Globus pallidus (tissue), 1 donor: ENCODE results near the gene MED27.

Experiments
- DNase-seq: peaks from one replicate; pipeline ENCODE4 v3.0.0-alpha.2; 2015; ENCODE audit warnings: low spot score

The MED27 gene

GRCh38 chr9:131836021-131836420 lies 243.6 kb downstream of the MED27 start:
- no peak for DNase-seq

GRCh38 chr9:131835151-131835910 lies 244.3 kb downstream of the MED27 start:
- no peak for DNase-seq

GRCh38 chr9:131834721-131835120 lies 244.9 kb downstream of the MED27 start:
- DNase-seq, result no peak

DNA sequence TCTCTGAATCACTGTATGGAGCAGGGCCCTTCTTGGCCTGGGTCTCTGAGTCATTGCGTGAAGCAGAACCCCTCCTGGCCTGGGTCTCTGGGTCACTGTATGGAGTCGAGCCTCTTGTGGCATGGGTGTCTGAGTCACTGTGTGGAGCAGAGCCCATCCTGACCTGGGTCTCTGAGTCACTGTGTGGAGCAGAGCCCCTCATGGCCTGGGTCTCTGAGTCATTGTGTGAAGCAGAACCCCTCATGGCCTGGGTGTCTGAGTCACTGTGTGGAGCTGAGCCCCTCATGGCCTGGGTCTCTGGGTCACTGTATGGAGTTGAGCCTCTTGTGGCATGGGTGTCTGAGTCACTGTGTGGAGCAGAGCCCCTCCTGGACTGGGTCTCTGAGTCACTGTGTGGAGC lies 245.8 kb downstream of the MED27 start:
- DNase-seq, result no peak

GRCh38 chr9:131833083-131833482 lies 246.6 kb downstream of the MED27 start:
- no peak for DNase-seq

- DNase-seq, result no peak
Observed at GRCh38 chr9:131831380-131832165, 248.1 kb downstream of the MED27 start.

DNA sequence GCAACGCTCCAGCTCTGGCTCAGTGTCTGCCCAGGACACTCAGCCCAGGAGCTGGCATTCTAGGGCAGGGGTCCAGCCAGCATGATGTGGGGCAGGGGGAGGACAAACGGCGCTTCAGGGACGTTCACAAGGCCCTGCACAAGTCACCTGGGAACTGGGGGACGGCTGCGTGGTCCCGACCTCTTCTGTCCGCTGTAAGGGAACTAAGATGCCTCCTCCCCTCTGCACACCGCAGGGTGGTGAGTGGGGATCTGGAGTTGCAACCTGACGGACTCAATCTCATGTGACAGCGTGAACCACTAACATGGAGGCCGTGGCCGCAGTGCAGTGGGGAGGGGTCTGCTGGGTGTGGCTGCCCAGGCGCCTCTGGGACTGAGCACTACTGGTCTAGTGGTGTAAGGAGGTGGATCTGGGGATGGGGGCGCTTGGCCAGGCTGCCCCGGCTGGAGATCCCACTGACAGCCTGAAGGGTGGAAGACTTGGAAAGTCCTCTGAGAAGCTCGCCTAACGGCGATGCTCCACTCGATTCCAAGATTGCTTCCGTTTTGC lies 251.8 kb downstream of the MED27 start:
- DNase-seq, result no peak

DNA sequence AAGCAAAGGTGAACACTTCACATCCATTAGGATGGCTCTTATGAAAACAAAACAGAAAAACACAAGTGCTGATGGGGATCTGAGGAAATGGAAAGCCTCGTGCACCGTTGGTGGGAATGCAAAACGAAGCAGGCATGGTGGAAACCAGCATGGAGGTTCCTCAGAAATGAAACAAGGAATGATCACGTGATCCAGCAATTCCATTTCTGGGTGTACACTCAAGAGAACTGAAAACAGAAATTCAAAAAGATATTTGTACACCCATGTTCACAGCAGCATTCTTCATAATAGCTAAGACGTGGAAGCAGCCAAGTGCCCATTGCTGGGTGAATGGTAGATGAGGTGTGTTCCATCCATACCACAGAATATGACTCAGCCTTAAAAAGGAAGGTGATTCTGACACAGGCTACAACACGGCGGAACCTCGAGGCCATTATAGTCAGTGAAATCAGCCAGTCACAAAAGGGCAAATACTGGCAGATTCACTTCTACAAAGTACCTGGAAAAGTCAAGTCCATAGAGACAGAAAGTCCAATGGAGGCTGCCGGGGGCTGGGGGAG lies 252.6 kb downstream of the MED27 start:
- DNase-seq, result no peak

GRCh38 chr9:131826053-131826452 lies 253.6 kb downstream of the MED27 start:
- DNase-seq, result no peak

DNA sequence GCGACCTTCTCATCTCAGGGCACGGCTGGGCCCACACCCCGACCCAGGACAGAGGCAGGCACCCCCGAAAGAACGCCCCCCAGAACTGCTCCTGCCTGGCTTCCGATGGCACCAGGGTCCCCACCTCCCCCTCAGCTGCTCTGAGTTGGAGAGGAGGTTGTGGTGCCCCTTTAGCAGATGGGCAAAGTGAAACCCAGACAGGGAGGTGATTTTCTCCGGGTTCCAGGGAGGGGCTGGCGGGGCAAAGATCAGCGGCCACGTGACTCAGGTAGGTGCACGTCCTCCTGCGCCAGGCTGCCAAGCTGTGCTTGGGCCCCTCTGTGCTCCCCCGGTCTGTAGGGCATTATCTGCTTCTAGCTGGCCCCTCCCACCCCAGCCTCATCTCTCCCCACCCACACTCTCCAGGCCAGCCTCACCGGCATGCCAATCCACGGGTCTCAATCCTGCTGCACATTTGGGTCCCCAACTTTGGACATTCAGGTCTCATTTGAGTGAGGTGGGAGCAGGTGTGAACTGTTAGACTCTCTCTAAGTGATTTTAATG lies 254.6 kb downstream of the MED27 start:
- DNase-seq, result no peak

DNA sequence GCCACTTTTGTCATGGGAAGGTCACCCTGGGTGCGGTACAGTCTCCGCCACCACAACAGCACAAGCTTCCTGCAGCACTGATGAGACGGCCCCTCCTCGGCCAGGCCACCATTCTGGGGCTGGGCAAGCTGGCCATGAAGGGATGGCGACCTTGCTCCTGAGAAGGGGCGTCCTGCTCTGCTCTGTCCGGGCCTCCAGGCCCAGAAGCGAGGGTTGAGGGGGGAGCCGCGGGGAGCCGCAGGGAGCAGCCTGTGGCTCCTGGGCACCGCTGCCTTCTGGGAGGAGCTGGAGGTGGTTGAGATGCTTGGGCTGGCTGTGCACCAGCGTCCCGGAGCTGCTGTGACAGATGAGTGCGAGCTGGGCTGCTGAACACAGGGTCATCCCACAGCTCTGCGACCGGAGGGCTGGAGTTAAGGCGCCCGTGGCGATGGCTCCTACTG lies 255.5 kb downstream of the MED27 start:
- no peak for DNase-seq

GRCh38 chr9:131823701-131824146 lies 255.9 kb downstream of the MED27 start:
- DNase-seq, result no peak

DNA sequence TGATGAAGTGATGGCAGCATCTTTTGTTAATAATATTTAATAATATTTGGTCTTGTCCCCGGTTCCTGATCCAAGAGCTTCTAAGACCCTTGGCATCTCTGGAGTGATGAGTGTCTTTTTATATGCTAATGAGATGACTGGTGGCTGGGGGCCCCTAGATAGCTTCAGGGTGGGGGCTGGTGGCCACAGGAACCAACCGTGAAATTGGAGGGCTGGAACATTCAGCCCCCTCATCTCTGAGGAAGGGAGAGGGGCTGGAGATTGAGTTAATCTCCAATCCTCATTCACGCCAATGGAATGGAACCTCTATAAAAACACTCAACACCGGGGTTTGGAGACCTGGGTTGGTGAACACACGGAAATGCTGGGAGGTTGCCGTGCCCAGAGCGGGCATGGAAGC lies 261.6 kb downstream of the MED27 start:
- DNase-seq, result no peak

DNA sequence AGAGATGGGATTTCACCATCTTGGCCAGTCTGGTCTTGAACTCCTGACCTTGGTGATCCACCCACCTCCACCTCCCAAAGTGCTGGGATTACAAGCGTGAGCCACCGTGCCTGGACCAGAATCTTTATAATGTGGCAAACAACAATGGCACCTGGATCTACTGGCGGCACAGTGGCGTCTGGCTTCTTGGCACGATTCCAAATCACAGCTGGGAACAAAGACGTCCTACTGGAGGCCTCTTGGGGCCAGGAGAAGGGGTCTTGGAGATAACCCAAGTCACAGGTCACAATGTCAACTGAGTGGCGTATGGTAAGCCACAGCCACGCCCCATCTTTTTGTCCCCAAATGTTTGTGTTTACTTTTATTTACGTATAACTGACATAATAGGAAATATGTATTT lies 262.0 kb downstream of the MED27 start:
- DNase-seq, result no peak

DNA sequence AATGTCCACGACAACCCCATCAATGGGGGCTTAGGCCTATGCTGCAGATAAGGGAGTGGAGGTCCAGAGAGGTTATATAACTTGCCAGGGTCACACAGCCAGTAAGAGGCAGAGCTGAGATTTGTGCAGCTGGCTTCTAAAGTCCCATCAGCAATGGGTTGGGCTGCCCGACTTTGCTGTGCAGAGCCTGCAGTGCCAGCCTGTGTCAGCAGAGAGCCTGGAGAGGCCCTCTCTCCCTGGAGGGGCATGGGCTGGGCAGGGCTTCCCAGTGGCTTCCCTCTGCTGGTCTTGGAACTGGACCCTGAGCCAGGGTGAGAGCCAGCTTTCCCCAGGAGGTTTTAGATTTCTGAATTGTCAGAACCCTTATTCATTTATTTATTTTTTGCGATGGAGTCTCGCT lies 262.6 kb downstream of the MED27 start:
- DNase-seq, result no peak

DNA sequence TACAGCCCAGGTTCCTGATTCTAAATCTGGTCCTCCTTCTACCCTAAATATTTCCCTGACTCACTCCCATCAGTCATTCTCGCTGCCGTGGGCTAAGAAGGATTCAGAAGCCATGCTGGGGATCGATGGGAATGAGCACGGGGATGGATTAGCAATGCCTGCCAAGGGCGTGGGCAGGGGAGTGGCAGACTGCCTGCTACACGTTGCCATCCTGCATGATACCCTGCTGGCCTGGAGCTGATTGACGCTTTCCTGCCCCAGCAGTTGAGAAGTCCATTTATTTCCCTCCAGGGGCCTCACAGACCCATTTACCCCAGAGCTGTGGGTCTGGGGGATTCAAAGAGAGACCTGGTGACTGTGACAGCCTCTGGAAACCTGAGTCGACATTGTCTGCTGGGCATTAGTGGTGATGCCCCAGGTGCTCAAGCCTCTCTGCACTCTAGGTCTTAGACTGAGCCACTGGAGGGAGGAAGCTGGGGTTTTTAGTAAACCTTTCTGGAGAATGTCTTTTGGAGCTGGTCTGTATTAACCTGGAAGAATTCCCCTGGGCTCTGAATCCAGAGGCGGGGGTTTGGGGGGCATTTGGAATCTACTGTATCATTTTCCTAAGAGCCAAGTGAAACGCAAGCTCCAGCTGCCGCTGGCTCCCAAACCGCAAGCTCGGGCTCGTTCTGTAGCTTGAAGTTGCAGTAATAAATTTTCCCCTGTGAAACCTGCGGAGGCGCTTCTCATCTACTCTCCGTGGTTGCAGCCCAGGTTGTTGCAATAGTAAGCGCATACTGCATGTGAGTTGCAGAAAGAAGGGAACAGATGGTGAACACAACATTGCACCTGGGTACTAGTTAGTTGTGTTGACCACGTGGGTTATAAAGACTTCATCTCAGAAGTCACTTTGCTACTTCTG lies 263.4 kb downstream of the MED27 start:
- no peak for DNase-seq

- no peak for DNase-seq
Observed at GRCh38 chr9:131814707-131815106, 265.0 kb downstream of the MED27 start.

- DNase-seq, result no peak
Observed at GRCh38 chr9:131813116-131813515, 266.6 kb downstream of the MED27 start.

DNA sequence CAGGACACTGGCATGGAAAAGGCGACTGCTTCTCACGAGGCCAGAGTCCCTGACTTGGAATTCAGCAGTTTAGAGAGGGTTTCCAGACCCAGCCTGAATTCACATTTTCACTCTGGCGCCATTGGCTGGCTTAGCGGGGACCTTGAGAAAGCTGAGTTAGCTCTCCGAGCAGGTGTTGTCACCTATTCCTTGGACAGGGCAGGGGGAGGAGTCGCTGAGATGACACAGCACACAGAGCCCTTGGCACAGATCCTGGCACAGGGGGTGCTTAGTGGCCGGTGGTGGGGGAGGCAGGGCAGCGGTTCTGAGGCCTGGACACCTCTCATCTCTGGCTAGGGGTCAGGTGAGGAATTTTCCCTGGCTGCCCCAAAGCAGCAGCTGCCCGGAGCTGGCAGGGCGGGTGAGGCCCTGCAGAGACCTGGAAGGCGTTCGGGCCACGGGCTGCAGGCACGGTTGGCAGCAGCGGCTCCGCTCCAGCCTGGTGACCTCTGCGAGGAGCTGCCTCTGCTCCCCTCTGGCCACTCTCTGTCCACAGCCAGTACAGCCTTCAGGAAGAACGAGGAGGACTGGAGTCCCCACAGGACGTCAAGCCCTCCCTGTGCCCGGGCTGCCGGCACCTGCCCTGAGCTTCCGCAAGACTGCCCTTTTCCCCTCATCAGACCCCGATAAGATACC lies 267.4 kb downstream of the MED27 start:
- DNase-seq, result no peak

GRCh38 chr9:131811405-131811804 lies 268.3 kb downstream of the MED27 start:
- DNase-seq, result no peak
